Measurements from ENCODE around the gene SDCBP2. TPM values are rescaled to one million over a fixed set of nuclear protein-coding genes. Genes with fewer than 3 reads are reported as not detected.

SDCBP2 gene
- total RNA-seq, 1 experiment from 2014 or later = 1.9 TPM

GRCh38 chr20:1310071-1310470, 18.9 kb downstream of the SDCBP2 start:
- H3K79me2 ChIP-seq (ENCODE audit: insufficient read depth, low read length) = no peaks in the 10 kb centered on the region

More at GRCh38 chr20:1310071-1310470, 18.9 kb downstream of the SDCBP2 start:
- no peak overlapping the region for H4K91ac ChIP-seq (ENCODE audit: insufficient read length, low read depth, low read length)
- H3K36me3 Mint-ChIP-seq (ENCODE audit: insufficient read depth in 1 of 3, low read depth in 3 of 3) = no peaks in the 10 kb centered on the region
- H2BK12ac ChIP-seq (ENCODE audit: insufficient read length, low read depth, low read length) = no peak overlapping the region
- no peak overlapping the region for H4K8ac ChIP-seq (replicated peaks; ENCODE audit: insufficient read length, low read depth, low read length)
- no peaks in the 10 kb centered on the region for H3K9me3 Mint-ChIP-seq
- no peak overlapping the region for H2BK120ac ChIP-seq (ENCODE audit: low read depth, low read length, poor library complexity, severe bottlenecking)
- H3K27ac Mint-ChIP-seq = no peak overlapping the region
- H3K27ac ChIP-seq (ENCODE audit: insufficient read length, low read depth, low read length) = no peak overlapping the region
- no peaks in the 10 kb centered on the region for H3K9me3 ChIP-seq (ENCODE audit: control insufficient read depth, low read depth, low read length)
- no peaks in the 10 kb centered on the region for H3K27me3 ChIP-seq (ENCODE audit: insufficient read depth, low read length)
- no peak for TF ChIP-seq CTCF (conservative IDR thresholded peaks at IDR 0.05)
- peaks cover 5% of the 10 kb centered on the region for H3K23me2 ChIP-seq (ENCODE audit: insufficient read length, low read depth, low read length, poor library complexity, severe bottlenecking)
- H3K79me1 ChIP-seq (ENCODE audit: insufficient read depth, low read depth, low read length, poor library complexity, severe bottlenecking) = no peaks in the 10 kb centered on the region
- no peak overlapping the region for H3K4me2 ChIP-seq (ENCODE audit: insufficient read depth, insufficient read length, low read length)
- no peak overlapping the region for H2BK15ac ChIP-seq (ENCODE audit: low read depth, low read length)
- H3K14ac ChIP-seq (ENCODE audit: insufficient read depth, low read length) = no peak overlapping the region
- no peak overlapping the region for H3T11ph ChIP-seq (ENCODE audit: low read length)
- H3K4me1 ChIP-seq (ENCODE audit: insufficient read depth, low read length) = no peaks in the 10 kb centered on the region; the same call in 1 of the 2 replicates
- H4K20me1 ChIP-seq (ENCODE audit: control insufficient read depth, insufficient read depth, insufficient read length) = no peaks in the 10 kb centered on the region
- WGBS (ENCODE audit: extremely low coverage, insufficient read length, low lambda C conversion rate) = no CpG with 5 or more reads among the region's 9 CpGs
- no peak overlapping the region for H3K4ac ChIP-seq (ENCODE audit: low read depth, low read length)
- H3K4me1 Mint-ChIP-seq = peaks cover 11 to 13% of the 10 kb centered on the region in 2 experiments
- H3K9ac ChIP-seq (ENCODE audit: extremely low read depth, insufficient read length, low read length) = no peak overlapping the region
- no peak for DNase-seq
- no peak overlapping the region for H2BK20ac ChIP-seq (ENCODE audit: low read depth, low read length, poor library complexity, severe bottlenecking)
- H3K4me3 Mint-ChIP-seq = no peak overlapping the region; a peak in 1 of 5 replicates
- no peak overlapping the region for H3K56ac ChIP-seq (ENCODE audit: insufficient read length, low read depth, low read length)
- no peak overlapping the region for H3K18ac ChIP-seq (ENCODE audit: insufficient read length, low read depth, low read length)
- H4K5ac ChIP-seq (ENCODE audit: insufficient read length, low read depth, low read length) = no peak overlapping the region
- H2AK5ac ChIP-seq (ENCODE audit: insufficient read length, low read length) = no peak overlapping the region
- H3K27me3 Mint-ChIP-seq (ENCODE audit: low read depth) = peaks cover 6% of the 10 kb centered on the region
- H3K23ac ChIP-seq (ENCODE audit: insufficient read length, low read depth, low read length) = no peak overlapping the region
- no peak overlapping the region for H2BK5ac ChIP-seq (ENCODE audit: insufficient read length, low read length)
- H2AFZ ChIP-seq (ENCODE audit: low read length) = no peak overlapping the region

Measured in H9 (cell line).